Coronary artery (tissue), 2 donors: Measurements from ENCODE around the gene LAX1.
"Not testable (repeated sequence)": the region's sequence is repeated elsewhere in the genome, so short reads cannot be mapped to it uniquely, and the experiment has no call there.

ENCODE experiments used
- DNase-seq: peaks from one replicate; pipeline ENCODE4 v3.0.0-alpha.2; 2017; ENCODE audit warnings: low spot score
- H3K27ac ChIP-seq, 2 donors: fragments of 200-600 bp; sonication (generic); one replicate each; pipeline ENCODE4 v1.5.1; 2016 to 2019
- H3K4me3 ChIP-seq: fragments of 200-600 bp; sonication (generic); 2 replicates; pipeline ENCODE4 v1.5.1; 2016; ENCODE audit warnings: mild to moderate bottlenecking, moderate library complexity
- CTCF ChIP-seq: fragments of 200-600 bp; sonication (generic); IDR thresholded peaks from one replicate; pipeline ENCODE4 v1.5.1; 2019; ENCODE audit warnings: antibody characterized with exemption

LAX1 gene

GRCh38 chr1:203756036-203756435, 8.9 kb upstream of the LAX1 start:
- DNase-seq, result no peak
- no peak for TF ChIP-seq CTCF
- Histone ChIP-seq H3K27ac (no peak overlapping the region), H3K4me3 (no peak overlapping the region)

- not testable (repeated sequence) for DNase-seq, H3K27ac ChIP-seq, H3K4me3 ChIP-seq
Measured at GRCh38 chr1:203758749-203759148, 6.2 kb upstream of the LAX1 start.

GRCh38 chr1:203760506-203760905, 4.5 kb upstream of the LAX1 start:
- Histone ChIP-seq H3K27ac (no peak overlapping the region), H3K4me3 (no peak overlapping the region)
- no peak for DNase-seq
- no peak for TF ChIP-seq CTCF

- DNase-seq, H3K27ac ChIP-seq: not testable (repeated sequence)
Measured at GRCh38 chr1:203761958-203762357, 3.0 kb upstream of the LAX1 start.

GRCh38 chr1:203763505-203763904, 1.5 kb upstream of the LAX1 start:
- TF ChIP-seq CTCF, result no peak

More at GRCh38 chr1:203761958-203762357, 3.0 kb upstream of the LAX1 start:
- H3K4me3 ChIP-seq, result not testable (repeated sequence)

GRCh38 chr1:203764105-203765028, 616 bp upstream of the LAX1 start:
- H3K4me3 ChIP-seq, result no peak overlapping the region
- no peak for DNase-seq
- no peak for TF ChIP-seq CTCF
- H3K27ac ChIP-seq, result no peak overlapping the region

More at GRCh38 chr1:203763505-203763904, 1.5 kb upstream of the LAX1 start:
- Histone ChIP-seq H3K27ac (no peak overlapping the region), H3K4me3 (no peak overlapping the region)
- no peak for DNase-seq

GRCh38 chr1:203768256-203768655, 3.3 kb downstream of the LAX1 start:
- no peak for DNase-seq
- no peak overlapping the region for H3K27ac ChIP-seq
- TF ChIP-seq CTCF, result no peak

More at GRCh38 chr1:203768256-203768655, 3.3 kb downstream of the LAX1 start:
- no peak overlapping the region for H3K4me3 ChIP-seq
